SU-DHL-6 (cell line): Measurements from ENCODE around the gene ZNF385C.

Experiments
- H2AFZ ChIP-seq: fragments of 200-600 bp; sonication (generic); 2 replicates; pipeline ENCODE4 v1.6.1; 2014; ENCODE audit warnings: low read depth, mild to moderate bottlenecking, moderate library complexity, mixed read lengths, antibody characterized with exemption, low read length; ENCODE audit not compliant: severe bottlenecking
- H3F3A ChIP-seq: fragments of 200-600 bp; shearing (Covaris generic); 2 replicates; pipeline ENCODE4 v1.6.0; 2016; ENCODE audit warnings: antibody characterized with exemption, mild to moderate bottlenecking; ENCODE audit not compliant: insufficient read depth
- H3K27ac ChIP-seq: fragments of 200-600 bp; sonication (generic); 2 replicates; pipeline ENCODE4 v1.5.1; 2016; ENCODE audit warnings: low read depth, mild to moderate bottlenecking, low read length, moderate library complexity, mixed read lengths
- H3K27me3 ChIP-seq: fragments of 200-600 bp; sonication (generic), shearing (Covaris generic); 2 replicates; pipeline ENCODE4 v1.6.0; 2014; ENCODE audit warnings: mild to moderate bottlenecking, low read length
- H3K36me3 ChIP-seq: fragments of 200-600 bp; sonication (generic); 2 replicates; pipeline ENCODE4 v1.6.1; 2014; ENCODE audit warnings: mild to moderate bottlenecking, low read length, mixed read lengths
- H3K4me2 ChIP-seq: fragments of 300-600, 200-600 bp; shearing (Covaris generic), sonication (generic); 2 replicates; pipeline ENCODE4 v1.6.0; 2014; ENCODE audit warnings: low read length, low read depth, mild to moderate bottlenecking; ENCODE audit not compliant: poor library complexity, severe bottlenecking
- H3K4me3 ChIP-seq: fragments of 200-600 bp; sonication (generic); 2 replicates; pipeline ENCODE4 v1.5.1; 2014; ENCODE audit warnings: antibody characterized with exemption, low read length, mild to moderate bottlenecking, mixed read lengths; ENCODE audit not compliant: insufficient read depth, poor library complexity, severe bottlenecking
- H3K79me2 ChIP-seq: fragments of 200-600 bp; sonication (generic); 2 replicates; pipeline ENCODE4 v1.6.1; 2014; ENCODE audit warnings: mild to moderate bottlenecking, low read length, moderate library complexity; ENCODE audit not compliant: insufficient read depth
- H3K9ac ChIP-seq: fragments of 200-600 bp; sonication (generic); 2 replicates; pipeline ENCODE4 v1.7.0; 2014; ENCODE audit warnings: mild to moderate bottlenecking, low read length
- H3K9me2 ChIP-seq: fragments of 200-600 bp; sonication (generic); replicated peaks from 2 replicates; pipeline ENCODE4 v1.6.1; 2014; ENCODE audit warnings: low read length; ENCODE audit not compliant: insufficient read depth
- H3K9me3 ChIP-seq: fragments of 200-600 bp; sonication (generic); 2 replicates; pipeline ENCODE4 v1.6.1; 2014; ENCODE audit warnings: low read length, mixed read lengths; ENCODE audit not compliant: insufficient read depth
- H4K20me1 ChIP-seq: fragments of 200-600 bp; sonication (generic); 2 replicates; pipeline ENCODE4 v1.6.1; 2014; ENCODE audit warnings: low read depth, mild to moderate bottlenecking, antibody characterized with exemption, low read length, moderate library complexity, mixed read lengths
- CTCF ChIP-seq: fragments of 200-600 bp; sonication (generic); IDR thresholded peaks from one replicate; pipeline ENCODE4 v1.5.1; 2017; ENCODE audit warnings: antibody characterized with exemption, mild to moderate bottlenecking, low read length, moderate library complexity; ENCODE audit not compliant: insufficient read depth, poor library complexity, severe bottlenecking
- EZH2phosphoT487 ChIP-seq: fragments of 200-600 bp; sonication (generic), shearing (Covaris generic); conservative IDR thresholded peaks from 2 replicates; pipeline ENCODE4 v1.6.1; 2018; ENCODE audit warnings: mild to moderate bottlenecking, antibody characterized with exemption, low read length, moderate library complexity, mixed read lengths

Gene ZNF385C

GRCh38 chr17:42120161-42120769 is 22.0 kb upstream of the ZNF385C start:
- Histone ChIP-seq H2AFZ (peak overlapping the region; percentile 70), H3K4me2 (peak overlapping the region; percentile 75), H3K9ac (peak overlapping the region; percentile 81), H3K9me2 (no peaks in the 10 kb centered on the region), H3K9me3 (no peaks in the 10 kb centered on the region), H3K27ac (peak overlapping the region; percentile 11; the same call in 1 of the 2 replicates), H3F3A (peaks cover 14% of the 10 kb centered on the region), H3K79me2 (no peaks in the 10 kb centered on the region), H4K20me1 (no peaks in the 10 kb centered on the region), H3K4me3 (peak overlapping the region; percentile 74), H3K36me3 (no peaks in the 10 kb centered on the region), H3K27me3 (no peaks in the 10 kb centered on the region)
- TF ChIP-seq EZH2phosphoT487 (no peak), CTCF (no peak)

GRCh38 chr17:42119301-42119700 is 21.0 kb upstream of the ZNF385C start:
- H3F3A ChIP-seq = peaks cover 13% of the 10 kb centered on the region
- H4K20me1 ChIP-seq = no peaks in the 10 kb centered on the region
- H3K27ac ChIP-seq = no peak overlapping the region
- no peak for TF ChIP-seq CTCF
- no peak for TF ChIP-seq EZH2phosphoT487
- no peaks in the 10 kb centered on the region for H3K9me2 ChIP-seq
- H3K27me3 ChIP-seq = no peaks in the 10 kb centered on the region
- H3K9ac ChIP-seq = no peak overlapping the region
- H2AFZ ChIP-seq = no peak overlapping the region
- H3K9me3 ChIP-seq = no peaks in the 10 kb centered on the region
- no peaks in the 10 kb centered on the region for H3K79me2 ChIP-seq
- no peak overlapping the region for H3K4me2 ChIP-seq
- H3K4me3 ChIP-seq = no peak overlapping the region
- H3K36me3 ChIP-seq = no peaks in the 10 kb centered on the region

- no peaks in the 10 kb centered on the region for H3K9me3 ChIP-seq
- no peak overlapping the region for H3K4me2 ChIP-seq
- H2AFZ ChIP-seq = no peak overlapping the region
- no peaks in the 10 kb centered on the region for H3K79me2 ChIP-seq
- no peak overlapping the region for H3K27ac ChIP-seq
- no peaks in the 10 kb centered on the region for H3K9me2 ChIP-seq
- H4K20me1 ChIP-seq = no peaks in the 10 kb centered on the region
- TF ChIP-seq CTCF (peak; percentile 69), EZH2phosphoT487 (no peak)
- no peak overlapping the region for H3K9ac ChIP-seq
- H3F3A ChIP-seq = peaks cover 11% of the 10 kb centered on the region
- H3K36me3 ChIP-seq = no peaks in the 10 kb centered on the region
- no peak overlapping the region for H3K4me3 ChIP-seq
- no peaks in the 10 kb centered on the region for H3K27me3 ChIP-seq
Observed at GRCh38 chr17:42118545-42118944, 20.3 kb upstream of the ZNF385C start.
